Jurkat, Clone E6-1 (cell line): ENCODE data around the gene MYBBP1A.

ENCODE experiments used
- DNase-seq: peaks from one replicate; pipeline ENCODE4 v3.0.0-alpha.2; 2011; ENCODE audit warnings: low read depth, low spot score
- H3K4me3 ChIP-seq: 2 replicates; pipeline ENCODE4 v1.5.1; 2011; ENCODE audit warnings: mild to moderate bottlenecking, low read length, control low read depth, moderate library complexity

Gene MYBBP1A

DNA sequence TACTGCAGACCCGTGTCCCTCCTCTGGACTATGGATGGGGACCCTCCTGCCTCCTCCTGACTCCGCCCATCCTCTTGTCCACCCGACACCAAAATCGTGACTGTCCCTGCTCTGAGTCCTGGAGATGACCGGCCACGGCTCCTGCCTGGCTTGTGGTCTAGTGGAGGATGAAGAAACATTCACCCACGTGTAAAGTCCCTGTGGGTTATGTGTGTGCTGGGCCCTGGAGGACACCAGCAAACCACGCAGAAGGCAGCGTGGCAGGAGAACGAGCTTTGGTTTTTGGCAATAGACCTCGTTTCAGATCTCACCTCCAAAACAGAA lies 44.6 kb downstream of the MYBBP1A start:
- DNase-seq: no peak

DNA sequence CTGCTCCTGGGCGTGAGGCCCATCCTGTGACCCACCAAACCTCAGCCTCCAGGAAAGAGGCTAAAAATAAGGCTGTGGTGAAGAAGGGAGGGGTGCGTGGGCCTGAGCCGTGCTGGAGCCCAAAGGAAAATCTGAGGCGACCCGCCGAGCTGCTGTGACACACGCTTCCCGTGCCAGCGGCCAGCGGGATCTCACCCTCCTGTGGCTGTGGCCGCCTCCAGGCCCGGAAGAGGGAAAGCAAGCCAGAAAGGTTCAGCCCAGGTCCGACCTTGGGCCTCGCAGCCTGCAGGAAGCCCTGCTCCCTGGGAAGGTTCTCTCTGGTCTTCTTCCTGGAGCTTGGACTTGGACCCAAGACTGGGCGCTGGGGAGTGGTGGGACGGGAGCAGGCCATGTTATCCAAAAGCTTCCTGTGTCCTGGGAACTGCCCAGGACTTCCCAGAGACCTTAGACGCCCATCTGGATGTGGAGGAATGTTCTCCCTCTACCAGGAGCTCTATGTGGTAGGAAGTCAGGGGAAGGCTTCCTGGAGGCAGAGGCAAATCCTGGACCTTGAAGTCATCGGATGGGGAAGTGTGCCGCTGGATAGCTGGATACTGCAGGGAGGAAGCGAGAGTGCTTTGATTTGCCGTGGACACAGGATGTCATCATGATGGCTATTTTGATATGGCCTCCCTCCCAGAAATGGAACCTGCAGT lies 45.1 kb downstream of the MYBBP1A start:
- DNase-seq: no peak
- no peak overlapping the region for H3K4me3 ChIP-seq

More for the DNA sequence above, 44.6 kb downstream of the MYBBP1A start:
- no peak overlapping the region for H3K4me3 ChIP-seq

DNA sequence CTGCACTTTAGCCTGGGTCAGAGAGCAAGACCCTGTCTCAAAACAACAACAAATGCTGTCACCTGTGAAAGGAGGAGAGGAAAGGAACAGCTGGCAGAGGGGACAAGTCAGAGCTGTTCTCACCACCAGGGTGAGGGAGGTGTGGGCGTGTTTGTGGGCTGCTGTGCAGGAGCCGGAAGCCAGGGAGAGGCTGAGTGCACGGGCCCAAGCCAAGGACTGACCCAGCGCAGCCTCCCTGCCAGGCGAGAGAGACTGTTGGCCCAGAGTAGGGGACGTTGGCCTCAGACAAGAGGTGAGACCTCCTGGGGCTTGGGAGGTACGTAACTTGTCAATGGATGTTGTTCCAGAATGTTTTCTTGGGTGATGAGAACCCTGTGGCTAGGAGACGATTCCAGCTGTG lies 45.8 kb downstream of the MYBBP1A start:
- no peak overlapping the region for H3K4me3 ChIP-seq
- DNase-seq: peak; percentile 25

DNA sequence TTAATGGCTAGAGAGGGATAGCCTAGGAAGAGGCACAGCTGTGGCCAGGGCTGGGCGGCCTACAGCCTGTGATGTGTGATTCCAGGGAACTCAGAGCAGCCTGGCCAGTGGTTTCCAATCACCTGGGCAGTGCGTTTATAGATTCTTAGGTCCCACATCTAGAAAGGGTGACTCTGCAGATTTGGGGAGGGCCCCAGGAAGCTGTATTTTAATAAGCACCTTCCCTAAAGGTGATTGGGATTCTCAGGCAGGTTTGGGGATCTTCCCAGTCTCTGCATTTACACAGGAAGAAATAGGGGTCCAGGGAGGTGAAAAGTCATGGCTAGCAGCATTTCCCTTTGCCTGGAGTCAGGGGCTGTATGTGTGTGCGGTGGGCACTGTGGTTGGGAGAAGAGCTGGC lies 47.0 kb downstream of the MYBBP1A start:
- no peak overlapping the region for H3K4me3 ChIP-seq
- no peak for DNase-seq

DNA sequence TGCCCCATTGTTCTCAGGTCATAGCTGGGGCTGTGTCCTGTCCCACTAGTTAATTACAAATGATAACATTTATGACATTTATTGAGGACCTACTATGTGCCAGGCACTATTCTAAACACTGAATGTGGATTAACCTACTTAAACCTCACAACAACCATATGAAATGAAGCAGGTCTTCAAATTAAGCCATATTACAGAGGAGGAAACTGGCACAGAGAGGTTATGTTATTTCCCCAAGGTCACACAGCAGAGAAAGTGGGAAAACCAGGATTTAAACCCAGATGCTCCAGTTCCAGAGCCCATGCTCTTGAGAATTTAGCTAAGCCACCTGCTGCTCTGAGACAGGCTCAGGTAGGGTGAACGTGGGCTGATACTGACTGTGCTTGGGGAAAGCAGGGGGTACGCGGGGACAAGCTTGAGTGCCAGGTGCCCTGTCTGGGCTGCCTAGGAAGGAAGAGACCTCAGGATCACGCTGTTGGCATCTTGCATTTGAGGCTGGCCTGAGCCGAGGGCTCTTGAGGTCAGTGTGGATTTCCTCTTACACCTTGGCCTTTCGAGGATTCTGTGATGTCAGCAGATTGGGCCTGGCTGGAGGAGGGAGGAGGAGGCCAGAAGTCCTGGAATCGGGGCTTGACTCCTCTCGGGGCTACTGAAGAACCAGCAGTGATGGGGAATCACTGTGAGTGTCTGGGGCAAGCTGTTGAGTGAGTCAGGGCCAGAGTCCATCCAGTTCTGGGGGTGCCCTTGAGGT lies 47.6 kb downstream of the MYBBP1A start:
- no peak for DNase-seq
- no peak overlapping the region for H3K4me3 ChIP-seq

DNA sequence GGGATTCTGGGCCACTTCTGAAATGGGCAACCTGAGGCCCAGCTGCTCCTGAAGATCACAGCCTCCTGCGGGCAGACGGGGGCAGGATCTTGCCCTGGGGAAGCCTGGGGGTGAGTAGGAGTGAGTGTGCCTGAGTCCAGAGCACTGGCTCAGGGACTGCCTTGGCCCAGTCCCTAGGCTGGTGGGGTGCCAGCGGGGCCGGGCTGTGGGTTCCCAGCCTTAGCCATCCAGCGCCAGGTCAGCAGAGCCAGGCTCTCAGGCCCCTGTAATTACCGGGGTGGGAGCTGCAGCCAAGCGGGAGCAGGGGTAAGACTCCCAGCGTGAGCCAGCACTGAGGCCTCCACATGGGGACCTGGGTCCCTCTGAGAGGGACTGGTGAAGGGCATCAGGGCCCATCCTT lies 48.3 kb downstream of the MYBBP1A start:
- no peak overlapping the region for H3K4me3 ChIP-seq
- no peak for DNase-seq

DNA sequence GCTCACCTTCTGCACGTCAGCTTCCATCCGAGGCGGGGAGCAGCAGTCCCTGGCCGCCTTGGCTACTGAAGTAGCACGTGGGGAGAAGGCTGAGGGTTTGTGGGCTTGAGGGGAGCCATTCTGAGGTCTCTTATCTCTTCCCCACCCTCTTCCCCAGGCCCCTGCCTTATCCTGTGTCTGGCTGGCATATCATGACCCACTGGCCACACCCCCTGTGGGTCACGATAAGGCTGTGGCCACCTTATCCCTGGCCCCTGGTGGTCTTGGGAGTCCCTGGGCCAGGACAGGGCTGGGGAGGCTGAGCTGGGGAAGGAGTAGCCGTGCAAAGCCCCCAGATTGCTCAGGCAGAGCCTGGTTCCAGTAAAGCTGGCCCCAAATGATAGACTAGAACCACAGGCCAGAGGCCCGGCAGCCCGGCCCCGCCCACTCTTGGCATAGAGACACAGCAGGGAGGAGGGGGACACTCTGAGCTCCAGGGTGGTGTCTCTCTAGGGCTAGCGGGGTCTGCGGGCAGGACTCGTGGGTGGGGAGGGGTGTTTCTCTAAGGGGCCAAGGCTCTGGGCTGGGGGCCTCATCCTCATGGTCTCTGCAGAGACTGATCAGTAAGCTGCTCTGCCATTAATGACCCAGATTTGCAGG lies 48.9 kb downstream of the MYBBP1A start:
- DNase-seq: peak; percentile 17
- no peak overlapping the region for H3K4me3 ChIP-seq

DNA sequence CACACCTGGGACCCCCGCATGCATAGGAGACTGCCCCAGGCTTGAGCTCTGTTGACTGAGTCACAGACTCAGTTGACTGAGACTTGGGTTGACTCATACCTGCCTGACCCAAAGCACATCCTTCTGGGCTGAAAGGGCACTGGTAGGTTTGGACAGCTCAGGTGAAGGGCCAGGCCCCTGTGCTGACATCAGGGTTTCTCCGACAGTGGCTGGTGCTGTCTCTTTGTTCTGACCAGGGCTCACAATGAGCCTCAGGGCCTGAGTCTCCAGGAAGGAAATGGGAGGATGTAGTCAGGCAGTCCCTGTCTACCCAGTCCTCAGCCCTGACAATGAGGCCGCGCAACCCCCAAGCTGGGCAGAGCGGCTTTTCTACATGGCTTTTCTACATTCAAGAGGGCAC lies 50.0 kb downstream of the MYBBP1A start:
- no peak for DNase-seq

DNA sequence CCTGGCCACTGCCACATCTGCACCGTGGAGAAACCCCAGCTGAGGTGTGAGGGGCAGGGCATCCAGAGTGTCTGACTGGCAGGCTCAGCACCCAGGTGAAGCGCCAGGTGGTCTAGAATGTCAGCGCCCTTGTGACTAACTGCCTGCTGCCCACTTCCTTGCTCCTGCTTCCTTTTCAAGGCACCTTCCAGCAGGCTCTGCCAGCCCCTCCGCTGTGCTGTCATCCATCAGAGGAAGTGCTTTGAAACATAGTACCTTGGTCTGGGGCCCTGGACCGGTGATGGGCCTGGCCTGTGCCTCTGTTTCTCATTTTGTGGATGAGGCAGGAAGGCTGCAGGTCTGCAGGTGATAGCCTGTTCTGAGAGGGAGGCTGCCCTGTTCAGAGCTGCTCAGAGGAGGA lies 51.0 kb downstream of the MYBBP1A start:
- peak; percentile 80 for DNase-seq
- H3K4me3 ChIP-seq: peak overlapping the region; percentile 31

More for the DNA sequence above, 50.0 kb downstream of the MYBBP1A start:
- H3K4me3 ChIP-seq: no peak overlapping the region

DNA sequence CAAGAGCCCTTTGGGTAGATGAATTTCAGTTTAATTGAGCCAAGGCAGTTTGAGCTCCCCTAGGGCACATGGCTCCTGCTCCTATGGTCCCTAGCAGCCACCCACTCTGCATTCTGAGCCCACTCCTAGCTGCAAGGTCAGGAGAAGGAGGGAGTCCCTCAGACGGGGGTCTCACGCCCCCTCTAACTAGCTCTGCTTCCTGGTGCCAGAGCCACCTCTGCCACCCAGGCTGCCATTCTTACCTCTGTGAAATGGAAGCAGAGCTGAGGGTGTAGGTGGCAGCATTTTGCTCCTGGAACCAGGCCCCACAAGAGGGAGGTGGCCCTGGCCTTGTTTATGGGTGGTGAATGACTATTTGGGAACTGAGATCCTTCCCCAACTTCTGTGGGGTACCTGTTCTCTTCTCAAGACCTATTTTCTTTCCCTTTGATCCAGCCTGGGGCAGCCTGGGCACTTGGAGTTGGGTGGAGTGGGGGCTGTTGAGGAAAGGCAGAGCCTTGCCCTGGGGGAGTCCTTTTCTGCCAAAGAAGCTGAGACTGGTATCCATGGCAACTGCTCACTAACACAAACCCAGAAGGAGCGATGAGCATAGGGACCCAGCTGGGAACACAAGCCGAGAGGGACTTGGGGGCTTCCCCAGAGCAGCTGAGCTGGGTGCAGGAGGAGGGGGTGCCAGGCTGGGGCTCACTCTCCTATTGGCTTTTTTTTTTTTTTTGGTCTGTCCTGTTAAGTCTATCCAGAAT lies 51.7 kb downstream of the MYBBP1A start:
- peak; percentile 19 for DNase-seq
- peak overlapping the region; percentile 31; the same call in 1 of the 2 replicates for H3K4me3 ChIP-seq

DNA sequence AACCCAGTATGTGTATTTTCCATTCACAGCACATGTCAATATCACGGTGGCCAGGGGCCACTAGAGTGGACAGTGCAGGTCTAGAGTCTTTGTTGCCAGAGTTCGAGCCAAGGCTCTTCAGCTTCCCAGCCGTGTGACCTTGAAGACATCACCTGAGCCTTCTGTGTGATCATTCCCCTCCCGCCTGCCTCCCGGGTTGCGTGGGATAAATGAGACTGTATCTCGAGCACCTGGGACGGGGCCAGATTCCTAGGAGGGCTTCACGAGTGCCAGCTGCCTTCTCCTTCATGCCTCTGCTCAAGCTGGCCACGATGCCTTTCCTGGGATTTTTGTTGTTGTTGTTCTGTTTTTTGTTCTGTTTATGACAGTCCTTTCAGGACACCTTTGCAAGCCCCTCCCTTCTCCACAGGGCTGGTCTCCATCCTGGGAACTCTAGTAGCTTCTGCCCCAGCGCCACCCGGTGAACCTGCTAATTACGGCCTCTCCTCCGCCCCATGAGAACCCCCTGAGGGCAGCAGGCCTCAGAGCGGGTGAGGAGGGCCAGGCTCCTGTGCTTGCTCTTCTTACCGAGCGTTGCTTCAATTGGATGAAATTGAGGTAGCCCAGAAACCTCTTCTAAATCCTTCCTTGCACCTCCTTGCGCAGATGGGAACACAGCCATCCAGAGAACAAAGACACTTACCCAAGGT lies 52.6 kb downstream of the MYBBP1A start:
- H3K4me3 ChIP-seq: no peak overlapping the region
- no peak for DNase-seq

DNA sequence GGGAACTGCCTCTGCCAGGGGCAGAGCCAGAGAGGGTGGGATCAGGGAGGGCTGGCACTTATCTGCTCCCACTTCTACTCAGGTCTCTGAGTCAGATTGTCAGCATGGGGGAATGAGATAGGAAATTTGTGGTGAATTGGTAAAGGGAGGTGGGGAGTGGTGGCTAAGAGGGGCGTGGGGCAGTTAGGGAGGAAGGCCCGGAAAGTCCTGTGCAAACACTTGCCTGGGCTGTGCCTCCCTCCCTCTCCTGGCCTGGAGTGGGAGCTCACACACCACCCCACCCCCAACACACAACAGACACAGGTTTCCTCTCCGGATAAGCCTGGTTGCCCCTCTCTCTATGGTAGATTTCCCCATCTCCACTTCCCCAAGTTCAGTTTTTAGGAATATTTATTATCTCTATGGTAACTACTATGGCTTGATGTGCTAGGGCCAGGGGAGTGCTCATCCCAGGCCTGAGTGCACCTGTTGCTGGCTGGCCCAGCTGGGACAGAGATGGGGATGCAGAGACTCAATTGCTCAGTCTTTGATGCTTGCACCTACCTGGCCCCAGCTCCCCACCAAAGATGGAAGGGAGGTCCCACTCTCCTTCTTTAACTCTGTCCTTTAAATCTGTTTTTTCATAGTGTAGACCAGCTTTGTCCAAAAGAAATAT lies 53.8 kb downstream of the MYBBP1A start:
- no peak overlapping the region for H3K4me3 ChIP-seq
- no peak for DNase-seq

DNA sequence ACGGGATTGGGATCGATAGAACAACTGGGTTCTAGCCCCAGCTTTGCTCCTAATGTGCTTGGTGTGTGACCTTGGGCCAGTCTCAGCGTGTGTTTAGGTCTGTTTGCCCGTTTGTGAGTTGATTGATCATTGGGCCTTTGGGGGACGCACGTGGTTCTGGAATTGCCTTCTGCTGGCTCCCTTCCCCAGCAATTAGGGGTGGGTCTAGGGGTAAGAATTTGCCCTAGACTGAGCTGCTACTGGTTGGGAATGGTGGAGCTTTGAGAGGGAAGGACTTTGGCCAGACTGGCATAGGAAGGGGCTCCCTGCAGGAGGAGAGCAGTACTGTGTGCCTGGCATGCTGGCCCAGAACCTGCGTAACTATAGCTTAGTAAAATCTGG lies 55.0 kb downstream of the MYBBP1A start:
- H3K4me3 ChIP-seq: peak overlapping the region; percentile 53
- no peak for DNase-seq

DNA sequence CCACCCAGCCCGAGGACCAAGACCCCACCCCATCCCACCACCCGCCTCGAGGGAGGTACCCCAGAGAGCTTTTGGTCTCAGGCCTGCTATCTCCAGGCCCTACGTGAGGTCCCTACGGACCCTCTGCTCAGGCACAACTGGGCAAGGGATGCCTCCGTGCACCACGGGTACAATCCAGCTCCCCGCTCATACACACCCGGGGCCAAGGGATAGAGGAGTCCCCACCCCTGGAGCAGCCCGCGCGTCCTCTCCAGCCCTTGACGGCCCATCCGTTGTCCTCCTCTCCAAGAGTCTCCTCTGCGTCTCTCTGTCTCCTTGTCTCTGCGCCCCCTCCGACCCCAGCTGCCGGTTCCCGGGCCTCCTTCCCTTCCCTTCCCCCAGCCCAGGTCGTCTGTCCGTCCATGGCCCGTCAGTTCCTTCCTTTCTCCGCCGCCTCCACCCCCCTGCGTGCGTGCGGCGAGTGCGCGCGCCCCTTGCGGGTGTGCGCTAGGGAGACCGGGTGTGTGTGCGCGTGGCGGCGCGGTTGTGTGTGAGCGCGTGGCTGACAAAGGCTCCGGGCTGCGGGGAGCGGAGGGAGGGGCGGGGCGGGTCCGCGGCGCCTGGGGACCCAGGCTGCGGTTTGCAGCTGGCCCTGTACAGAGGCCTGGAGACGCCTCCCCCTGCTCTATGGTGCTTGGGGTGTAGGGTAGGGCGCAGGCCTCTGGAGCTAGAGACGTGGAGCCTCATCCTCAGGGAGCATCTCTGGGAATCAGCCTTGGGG lies 55.6 kb downstream of the MYBBP1A start:
- H3K4me3 ChIP-seq: peak overlapping the region; percentile 53
- DNase-seq: no peak

DNA sequence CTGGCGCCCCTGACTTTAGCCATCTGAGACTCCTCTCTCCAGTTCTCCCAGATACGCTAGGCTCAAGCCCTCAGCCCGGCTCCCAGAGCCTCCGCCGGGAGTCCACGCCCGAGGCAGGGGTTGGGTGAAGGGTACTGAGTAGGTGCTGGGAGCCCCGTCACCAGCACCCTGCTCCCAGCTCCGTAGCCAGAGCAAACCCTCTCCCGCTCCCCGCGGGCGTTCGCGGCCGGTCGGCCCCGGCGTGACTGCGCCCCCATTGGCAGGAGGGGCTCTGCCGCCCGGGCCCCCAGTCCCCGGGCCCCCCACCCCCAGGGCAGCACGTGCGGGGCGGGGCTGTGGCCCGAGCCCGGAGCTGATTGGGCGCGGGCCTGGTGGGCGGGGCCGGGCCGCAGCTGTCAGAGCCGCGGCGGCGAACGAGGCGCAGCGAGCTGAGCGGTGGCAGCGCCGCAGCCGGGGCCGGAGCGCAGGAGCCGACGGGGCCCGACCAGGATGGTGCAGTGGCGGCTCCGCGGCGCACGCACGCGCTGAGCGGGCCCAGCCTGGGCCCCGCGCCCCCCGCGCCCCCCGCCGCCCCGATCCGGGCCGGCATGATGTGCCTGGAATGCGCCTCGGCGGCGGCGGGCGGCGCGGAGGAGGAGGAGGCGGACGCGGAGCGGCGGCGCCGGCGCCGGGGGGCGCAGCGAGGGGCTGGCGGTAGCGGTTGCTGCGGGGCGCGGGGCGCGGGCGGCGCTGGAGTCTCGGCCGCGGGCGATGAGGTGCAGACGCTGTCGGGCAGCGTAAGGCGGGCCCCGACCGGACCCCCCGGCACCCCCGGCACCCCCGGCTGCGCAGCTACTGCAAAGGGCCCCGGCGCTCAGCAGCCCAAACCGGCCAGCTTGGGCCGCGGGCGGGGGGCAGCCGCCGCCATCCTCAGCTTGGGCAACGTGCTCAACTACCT lies 56.5 kb downstream of the MYBBP1A start, which contains the start of gene SPNS2:
TSS of gene SPNS2 (plus strand) at position 421 of the 937 bp plus-strand sequence. CDS start at position 588, 167 bp downstream.
- peak; percentile 33 for DNase-seq
- peak within 1 kb of the TSS; percentile 53 for H3K4me3 ChIP-seq

DNA sequence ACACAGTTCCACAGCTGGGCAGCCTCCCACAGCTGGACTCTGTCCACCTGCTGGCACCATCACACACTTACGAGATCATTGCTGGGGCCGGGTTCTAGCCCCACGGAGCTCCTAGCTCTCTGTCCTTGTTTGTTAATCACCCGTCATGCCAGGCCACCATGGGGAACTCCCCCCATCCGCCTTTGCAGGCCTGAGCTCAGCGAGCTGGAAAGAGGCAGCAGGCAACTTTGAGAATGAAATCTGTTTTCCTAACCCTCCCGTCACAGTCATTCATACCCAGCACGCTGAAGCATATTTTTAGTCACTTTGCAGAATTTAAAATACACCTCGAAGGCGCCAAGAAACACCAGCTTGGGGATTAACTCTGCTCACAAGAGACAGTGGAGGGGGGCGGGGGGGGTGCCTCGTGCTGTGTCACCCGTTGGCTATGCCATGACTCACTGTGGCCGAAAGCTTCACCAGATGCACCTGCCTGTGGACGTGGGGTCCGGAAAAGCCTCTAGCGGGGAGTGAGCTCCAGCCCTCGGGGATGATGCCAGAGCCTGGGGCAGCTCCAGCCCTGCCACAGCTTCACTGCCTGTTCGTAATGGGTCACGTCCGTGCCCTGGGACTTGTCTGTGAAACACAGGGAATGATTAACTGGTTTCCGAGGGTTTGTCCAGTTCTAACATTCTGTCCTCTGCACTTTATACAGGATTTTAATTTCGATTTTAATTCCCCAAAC lies 57.9 kb downstream of the MYBBP1A start:
- no peak for DNase-seq
- no peak overlapping the region for H3K4me3 ChIP-seq
